Mesothelial cell of epicardium (in vitro differentiated cells): Measurements from ENCODE around the gene PTGDR2. TPM values are rescaled to one million over a fixed set of nuclear protein-coding genes. Genes with fewer than 3 reads are reported as not detected.
A peak's percentile ranks its signal among the peaks of the same experiment; 100 is the strongest.

ENCODE experiments used
- DNase-seq, 2 experiments: peaks; one replicate each; pipeline ENCODE4 v3.0.0; 2021; ENCODE audit warnings: low spot score in 2 of 2; ENCODE audit not compliant: unreplicated experiment in 2 of 2
- H3K27ac Mint-ChIP-seq: 2 replicates; pipeline ENCODE4 v1.8.0; 2021; ENCODE audit warnings: mixed read lengths
- H3K27me3 Mint-ChIP-seq: 2 replicates; pipeline ENCODE4 v1.8.0; 2021; ENCODE audit warnings: low read depth, mixed read lengths
- H3K36me3 Mint-ChIP-seq: 2 replicates; pipeline ENCODE4 v1.8.0; 2021; ENCODE audit warnings: mixed read lengths
- H3K4me1 Mint-ChIP-seq: 2 replicates; pipeline ENCODE4 v1.8.0; 2021; ENCODE audit warnings: mixed read lengths
- H3K4me3 Mint-ChIP-seq: 2 replicates; pipeline ENCODE4 v1.8.0; 2021; ENCODE audit warnings: mild to moderate bottlenecking, moderate library complexity, mixed read lengths
- H3K9me3 Mint-ChIP-seq: 2 replicates; pipeline ENCODE4 v1.8.0; 2021; ENCODE audit warnings: mixed read lengths
- total RNA-seq: library from RNA; stranded (reverse); gene quantifications from 3 replicates; pipeline ENCODE4 v1.2.1, GENCODE V29; 2021
- TF ChIP-seq, protein P1 (sequence below): fragments of 200-600 bp; sonication (generic); IDR thresholded peaks from one replicate; pipeline ENCODE4 v1.5.0; 2021; ENCODE audit warnings: antibody characterized with exemption; ENCODE audit not compliant: unreplicated experiment

The PTGDR2 gene
- total RNA-seq, 1 donor from 2014 or later = 0.60 TPM

DNA sequence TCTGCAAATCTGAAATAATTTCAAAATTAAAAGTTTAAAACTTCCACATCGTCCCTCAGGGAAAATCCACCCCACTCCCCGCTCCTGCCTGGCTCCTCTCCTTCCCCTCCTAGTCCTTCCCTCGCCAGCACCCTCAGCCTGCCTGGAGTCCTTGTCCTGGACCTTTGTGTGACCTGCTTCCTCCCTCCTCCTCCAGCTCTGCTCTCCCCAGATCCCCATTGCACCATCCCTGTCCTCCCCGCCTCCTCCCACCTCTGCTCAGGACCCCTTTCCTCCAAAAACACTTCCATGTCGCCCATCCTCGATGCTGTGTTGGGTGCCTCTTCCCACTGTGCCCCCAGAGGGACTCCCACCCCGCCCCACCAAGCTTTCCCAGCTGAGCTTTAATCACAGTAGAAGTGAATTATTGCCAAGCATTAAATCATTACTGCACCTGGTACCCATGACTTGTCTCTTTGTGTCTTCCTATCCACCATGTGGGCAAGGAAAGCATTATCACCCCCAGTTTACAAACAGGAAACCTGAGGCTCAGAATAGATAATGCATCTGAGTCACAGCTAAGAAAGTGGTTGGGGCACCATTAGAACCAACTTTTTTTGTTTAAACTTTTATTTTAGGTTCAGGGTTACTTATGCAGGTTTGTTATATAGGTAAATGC lies 9.2 kb upstream of the PTGDR2 start:
- Mint-ChIP-seq H3K4me3 (no peak overlapping the region), H3K27ac (no peak overlapping the region), H3K27me3 (peaks cover 3% of the 10 kb centered on the region), H3K4me1 (peaks cover 17% of the 10 kb centered on the region), H3K9me3 (no peaks in the 10 kb centered on the region), H3K36me3 (no peaks in the 10 kb centered on the region)
- DNase-seq = no peak
- TF ChIP-seq, protein P1, sequence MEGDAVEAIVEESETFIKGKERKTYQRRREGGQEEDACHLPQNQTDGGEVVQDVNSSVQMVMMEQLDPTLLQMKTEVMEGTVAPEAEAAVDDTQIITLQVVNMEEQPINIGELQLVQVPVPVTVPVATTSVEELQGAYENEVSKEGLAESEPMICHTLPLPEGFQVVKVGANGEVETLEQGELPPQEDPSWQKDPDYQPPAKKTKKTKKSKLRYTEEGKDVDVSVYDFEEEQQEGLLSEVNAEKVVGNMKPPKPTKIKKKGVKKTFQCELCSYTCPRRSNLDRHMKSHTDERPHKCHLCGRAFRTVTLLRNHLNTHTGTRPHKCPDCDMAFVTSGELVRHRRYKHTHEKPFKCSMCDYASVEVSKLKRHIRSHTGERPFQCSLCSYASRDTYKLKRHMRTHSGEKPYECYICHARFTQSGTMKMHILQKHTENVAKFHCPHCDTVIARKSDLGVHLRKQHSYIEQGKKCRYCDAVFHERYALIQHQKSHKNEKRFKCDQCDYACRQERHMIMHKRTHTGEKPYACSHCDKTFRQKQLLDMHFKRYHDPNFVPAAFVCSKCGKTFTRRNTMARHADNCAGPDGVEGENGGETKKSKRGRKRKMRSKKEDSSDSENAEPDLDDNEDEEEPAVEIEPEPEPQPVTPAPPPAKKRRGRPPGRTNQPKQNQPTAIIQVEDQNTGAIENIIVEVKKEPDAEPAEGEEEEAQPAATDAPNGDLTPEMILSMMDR = no peak

- peaks cover 3% of the 10 kb centered on the region for H3K27me3 Mint-ChIP-seq
- no peaks in the 10 kb centered on the region for H3K9me3 Mint-ChIP-seq
- H3K4me3 Mint-ChIP-seq = no peak overlapping the region
- DNase-seq = no peak
- peak overlapping the region; percentile 52 for H3K27ac Mint-ChIP-seq
- H3K36me3 Mint-ChIP-seq = no peaks in the 10 kb centered on the region
- TF ChIP-seq, protein P1 = no peak
- peaks cover 21% of the 10 kb centered on the region for H3K4me1 Mint-ChIP-seq
Observed at GRCh38 chr11:60863550-60864521, 8.1 kb upstream of the PTGDR2 start.

- H3K4me1 Mint-ChIP-seq = peaks cover 21% of the 10 kb centered on the region
- H3K27me3 Mint-ChIP-seq = peaks cover 3% of the 10 kb centered on the region
- TF ChIP-seq, protein P1 = no peak
- no peak for DNase-seq
- no peak overlapping the region for H3K27ac Mint-ChIP-seq
- H3K9me3 Mint-ChIP-seq = no peaks in the 10 kb centered on the region
- H3K4me3 Mint-ChIP-seq = no peak overlapping the region
- no peaks in the 10 kb centered on the region for H3K36me3 Mint-ChIP-seq
Observed at GRCh38 chr11:60862171-60862570, 6.4 kb upstream of the PTGDR2 start.

DNA sequence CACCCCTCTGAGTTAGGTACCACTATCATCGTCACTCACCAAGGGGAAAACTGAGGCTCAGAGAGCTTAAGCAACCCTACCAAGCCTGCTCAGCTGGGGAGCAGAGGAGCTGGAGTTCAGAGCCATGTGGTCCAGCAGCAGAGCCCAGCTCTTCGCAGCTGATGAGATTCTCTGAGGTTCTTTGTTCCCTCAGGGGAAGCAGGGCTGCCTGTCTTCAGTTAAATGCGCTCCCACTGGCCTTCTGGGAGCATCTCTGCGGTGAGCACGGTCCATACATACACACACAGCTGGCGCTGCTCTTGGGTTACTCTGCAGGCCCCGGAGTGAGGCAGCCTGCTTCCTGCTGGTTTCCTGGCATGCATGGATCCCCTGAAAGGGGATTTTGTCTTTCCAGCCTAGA lies 5.2 kb upstream of the PTGDR2 start:
- TF ChIP-seq, protein P1 = no peak
- Mint-ChIP-seq H3K36me3 (no peaks in the 10 kb centered on the region), H3K9me3 (no peaks in the 10 kb centered on the region), H3K27ac (no peak overlapping the region), H3K27me3 (peaks cover 3% of the 10 kb centered on the region), H3K4me1 (peaks cover 21% of the 10 kb centered on the region), H3K4me3 (no peak overlapping the region)
- DNase-seq = no peak

- peaks cover 19% of the 10 kb centered on the region for H3K4me1 Mint-ChIP-seq
- H3K36me3 Mint-ChIP-seq = no peaks in the 10 kb centered on the region
- H3K27ac Mint-ChIP-seq = no peak overlapping the region
- peaks cover 3% of the 10 kb centered on the region for H3K27me3 Mint-ChIP-seq
- no peaks in the 10 kb centered on the region for H3K9me3 Mint-ChIP-seq
- TF ChIP-seq, protein P1 = no peak
- H3K4me3 Mint-ChIP-seq = no peak overlapping the region
- no peak for DNase-seq
Observed at GRCh38 chr11:60859616-60860250, 4.0 kb upstream of the PTGDR2 start.
